ENCODE data around the gene KCNG2.

KCNG2 gene

GRCh38 chr18:79800371-79801180, 2.8 kb downstream of the KCNG2 start:
- no peak for DNase-seq

GRCh38 chr18:79801217-79801616, 3.5 kb downstream of the KCNG2 start:
- no peak for DNase-seq

- no peak for DNase-seq
These were observed 3.9 kb downstream of the KCNG2 start for GRCh38 chr18:79801641-79802040.

- no peak for DNase-seq
These were observed 4.6 kb downstream of the KCNG2 start for GRCh38 chr18:79802298-79802697.

- no peak for DNase-seq
These were observed 5.9 kb downstream of the KCNG2 start for GRCh38 chr18:79803611-79804051.

GRCh38 chr18:79804130-79804787, 6.5 kb downstream of the KCNG2 start:
- DNase-seq = no peak

GRCh38 chr18:79805211-79805887, 7.6 kb downstream of the KCNG2 start:
- no peak for DNase-seq

- no peak for DNase-seq
These were observed 8.3 kb downstream of the KCNG2 start for GRCh38 chr18:79805926-79806487.

- DNase-seq = no peak
These were observed 9.5 kb downstream of the KCNG2 start for GRCh38 chr18:79806976-79807841.

GRCh38 chr18:79809482-79810192, 11.9 kb downstream of the KCNG2 start:
- no peak for DNase-seq

GRCh38 chr18:79812052-79812451, 14.3 kb downstream of the KCNG2 start:
- DNase-seq = no peak

- DNase-seq = no peak
These were observed 16.6 kb downstream of the KCNG2 start for GRCh38 chr18:79814373-79814772.

GRCh38 chr18:79815657-79816056, 17.9 kb downstream of the KCNG2 start:
- no peak for DNase-seq

GRCh38 chr18:79816092-79816491, 18.4 kb downstream of the KCNG2 start:
- no peak for DNase-seq

- DNase-seq = no peak
These were observed 19.4 kb downstream of the KCNG2 start for GRCh38 chr18:79816981-79817606.

GRCh38 chr18:79817607-79817998, 19.9 kb downstream of the KCNG2 start:
- DNase-seq = no peak

GRCh38 chr18:79818036-79818435, 20.3 kb downstream of the KCNG2 start:
- DNase-seq = no peak

GRCh38 chr18:79818631-79819030, 20.9 kb downstream of the KCNG2 start:
- DNase-seq = no peak

- DNase-seq = no peak
These were observed 21.6 kb downstream of the KCNG2 start for GRCh38 chr18:79819064-79819967.

GRCh38 chr18:79819968-79820351, 22.2 kb downstream of the KCNG2 start:
- peak; percentile 61 for DNase-seq

Measured in CD4-positive, alpha-beta T cell treated with Interferon gamma for 1 hour (primary cell).